ENCODE measurements around the gene CASP7.

DNA sequence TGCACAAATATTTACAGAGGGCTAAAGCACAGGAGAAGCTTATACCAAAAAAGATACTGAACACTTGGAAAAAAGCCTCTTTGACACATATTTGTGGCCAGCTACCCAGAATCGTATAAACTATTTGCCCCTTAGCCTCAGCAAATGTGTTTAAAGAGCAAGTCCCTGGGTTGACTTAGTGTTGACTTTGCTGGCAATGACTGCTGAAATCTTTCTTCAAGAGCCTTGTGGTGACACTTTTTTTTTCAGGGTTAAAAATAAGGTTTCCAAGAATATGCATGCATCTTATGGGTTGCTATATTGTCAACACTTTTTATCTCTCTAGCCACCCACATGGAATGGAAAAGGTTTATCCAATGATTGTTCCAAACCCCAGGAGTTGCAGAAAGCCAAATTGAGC, 56.9 kb downstream of the CASP7 start:
- TF ChIP-seq, protein P1, sequence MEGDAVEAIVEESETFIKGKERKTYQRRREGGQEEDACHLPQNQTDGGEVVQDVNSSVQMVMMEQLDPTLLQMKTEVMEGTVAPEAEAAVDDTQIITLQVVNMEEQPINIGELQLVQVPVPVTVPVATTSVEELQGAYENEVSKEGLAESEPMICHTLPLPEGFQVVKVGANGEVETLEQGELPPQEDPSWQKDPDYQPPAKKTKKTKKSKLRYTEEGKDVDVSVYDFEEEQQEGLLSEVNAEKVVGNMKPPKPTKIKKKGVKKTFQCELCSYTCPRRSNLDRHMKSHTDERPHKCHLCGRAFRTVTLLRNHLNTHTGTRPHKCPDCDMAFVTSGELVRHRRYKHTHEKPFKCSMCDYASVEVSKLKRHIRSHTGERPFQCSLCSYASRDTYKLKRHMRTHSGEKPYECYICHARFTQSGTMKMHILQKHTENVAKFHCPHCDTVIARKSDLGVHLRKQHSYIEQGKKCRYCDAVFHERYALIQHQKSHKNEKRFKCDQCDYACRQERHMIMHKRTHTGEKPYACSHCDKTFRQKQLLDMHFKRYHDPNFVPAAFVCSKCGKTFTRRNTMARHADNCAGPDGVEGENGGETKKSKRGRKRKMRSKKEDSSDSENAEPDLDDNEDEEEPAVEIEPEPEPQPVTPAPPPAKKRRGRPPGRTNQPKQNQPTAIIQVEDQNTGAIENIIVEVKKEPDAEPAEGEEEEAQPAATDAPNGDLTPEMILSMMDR (IDR thresholded peaks at IDR 0.05) = no peak
- TF ChIP-seq POLR2AphosphoS5 (IDR thresholded peaks at IDR 0.05) (no peak), POLR2A (IDR thresholded peaks at IDR 0.05) (no peak)
